Fibroblast of lung (primary cell): Measurements from ENCODE around the gene DRD1. TPM values are rescaled to one million over a fixed set of nuclear protein-coding genes. Genes with fewer than 3 reads are reported as not detected.

Experiments
- DNase-seq, 2 donors: peaks; one replicate each; pipeline versions ENCODE4 v3.0.0 to v3.0.0-alpha.2; 2010; ENCODE audit warnings: low read depth in 2 of 2
- H2AFZ ChIP-seq: 2 replicates; pipeline ENCODE4 v1.5.1; 2012; ENCODE audit warnings: low read length, control low read depth, inconsistent platforms
- H3K27ac ChIP-seq: 2 replicates; pipeline ENCODE4 v1.5.1; 2011; ENCODE audit warnings: low read length, control low read depth; ENCODE audit not compliant: insufficient read depth
- H3K27me3 ChIP-seq: 2 replicates; pipeline ENCODE4 v1.5.1; 2011; ENCODE audit warnings: mild to moderate bottlenecking, low read length; ENCODE audit not compliant: control insufficient read depth, insufficient read depth
- H3K36me3 ChIP-seq: 2 replicates; pipeline ENCODE4 v1.5.1; 2011; ENCODE audit warnings: low read length; ENCODE audit not compliant: control insufficient read depth, insufficient read depth
- H3K4me1 ChIP-seq: 2 replicates; pipeline ENCODE4 v1.5.1; 2011; ENCODE audit warnings: low read length; ENCODE audit not compliant: control insufficient read depth, insufficient read depth; ENCODE audit errors: extremely low read depth
- H3K4me2 ChIP-seq: 2 replicates; pipeline ENCODE4 v1.5.1; 2011; ENCODE audit warnings: low read length, control low read depth; ENCODE audit not compliant: insufficient read depth; ENCODE audit errors: extremely low read depth
- H3K4me3 ChIP-seq, 4 experiments: fragments of 200-600 bp in 1 of 4; sonication (generic) in 1 of 4; replicated peaks in 1 of 4; 2 replicates each; pipeline ENCODE4 v1.5.1; 2011 to 2016; ENCODE audit warnings: low read length in 4 of 4, low read depth in 3 of 4, mild to moderate bottlenecking in 3 of 4, control low read depth in 2 of 4, inconsistent platforms in 1 of 4, mixed read lengths in 1 of 4; ENCODE audit not compliant: insufficient read depth in 1 of 4; ENCODE audit errors: control extremely low read depth in 1 of 4
- H3K79me2 ChIP-seq: 2 replicates; pipeline ENCODE4 v1.5.1; 2012; ENCODE audit warnings: mild to moderate bottlenecking, low read length, inconsistent platforms; ENCODE audit not compliant: control insufficient read depth, insufficient read depth
- H3K9ac ChIP-seq: 2 replicates; pipeline ENCODE4 v1.5.1; 2011; ENCODE audit warnings: mild to moderate bottlenecking, low read length, control low read depth; ENCODE audit not compliant: insufficient read depth
- H3K9me3 ChIP-seq: 2 replicates; pipeline ENCODE4 v1.5.1; 2012; ENCODE audit warnings: low read depth, low read length; ENCODE audit not compliant: control insufficient read depth, insufficient read depth
- H4K20me1 ChIP-seq: 2 replicates; pipeline ENCODE4 v1.5.1; 2011; ENCODE audit warnings: low read length; ENCODE audit not compliant: control insufficient read depth, insufficient read depth; ENCODE audit errors: extremely low read depth
- EZH2 ChIP-seq: IDR thresholded peaks from 2 replicates; pipeline ENCODE4 v1.5.1; 2012; ENCODE audit warnings: low read length, control low read depth, mild to moderate bottlenecking; ENCODE audit errors: missing control alignments
- polyA plus RNA-seq, 2 donors: library from polyadenylated mRNA; depleted of rRNA in 1 of 2; stranded (reverse) in 1 of 2; unstranded in 1 of 2; fragments of >200 nt; gene quantifications; 2 replicates each; pipeline ENCODE4 v1.2.1, GENCODE V29; 2011 to 2012; ENCODE audit warnings: missing spikeins in 1 of 2
- total RNA-seq: library from RNA; depleted of rRNA; stranded (reverse); fragments of >200 nt; gene quantifications from 2 replicates; pipeline ENCODE4 v1.2.1, GENCODE V29; 2014
- TF ChIP-seq, protein P1 (sequence below), 2 donors: IDR thresholded peaks in 1 of 2; conservative IDR thresholded peaks in 1 of 2; 1 replicate in 1 of 2; 2 replicates in 1 of 2; pipeline ENCODE4 v1.5.1; 2011 to 2012; ENCODE audit warnings: low read length in 2 of 2, control low read depth in 1 of 2, inconsistent platforms in 1 of 2, low read depth in 1 of 2, mild to moderate bottlenecking in 1 of 2

DRD1 gene
- total and polyA plus RNA-seq, 2 donors (not counting 1 experiment from before 2014, with no cell fraction given), result 0.19 to 2.0 TPM

DNA sequence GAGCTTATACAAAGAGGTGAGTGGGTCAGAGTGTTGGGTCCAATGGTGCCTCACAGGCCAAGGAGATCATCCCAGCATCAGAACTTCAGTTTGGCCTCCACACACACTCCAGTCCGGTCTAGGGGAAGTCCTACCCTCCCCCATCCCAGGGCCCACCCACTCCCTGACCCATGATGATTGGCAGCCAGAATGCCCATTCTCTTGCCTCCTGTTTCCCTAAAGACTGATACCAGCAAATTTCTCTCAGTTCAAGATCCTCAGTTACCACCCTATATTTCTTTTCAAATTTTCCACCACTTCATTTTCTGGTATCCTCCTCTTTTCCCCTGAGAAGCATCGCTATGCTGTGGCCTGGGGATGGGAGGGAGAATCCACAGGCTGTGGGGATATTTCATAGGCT, 21.9 kb downstream of the DRD1 start:
- no peak overlapping the region for H3K4me3 ChIP-seq
- no peaks in the 10 kb centered on the region for H3K27me3 ChIP-seq
- DNase-seq, result no peak
- H3K79me2 ChIP-seq, result no peaks in the 10 kb centered on the region
- no peak for TF ChIP-seq EZH2
- TF ChIP-seq, protein P1, sequence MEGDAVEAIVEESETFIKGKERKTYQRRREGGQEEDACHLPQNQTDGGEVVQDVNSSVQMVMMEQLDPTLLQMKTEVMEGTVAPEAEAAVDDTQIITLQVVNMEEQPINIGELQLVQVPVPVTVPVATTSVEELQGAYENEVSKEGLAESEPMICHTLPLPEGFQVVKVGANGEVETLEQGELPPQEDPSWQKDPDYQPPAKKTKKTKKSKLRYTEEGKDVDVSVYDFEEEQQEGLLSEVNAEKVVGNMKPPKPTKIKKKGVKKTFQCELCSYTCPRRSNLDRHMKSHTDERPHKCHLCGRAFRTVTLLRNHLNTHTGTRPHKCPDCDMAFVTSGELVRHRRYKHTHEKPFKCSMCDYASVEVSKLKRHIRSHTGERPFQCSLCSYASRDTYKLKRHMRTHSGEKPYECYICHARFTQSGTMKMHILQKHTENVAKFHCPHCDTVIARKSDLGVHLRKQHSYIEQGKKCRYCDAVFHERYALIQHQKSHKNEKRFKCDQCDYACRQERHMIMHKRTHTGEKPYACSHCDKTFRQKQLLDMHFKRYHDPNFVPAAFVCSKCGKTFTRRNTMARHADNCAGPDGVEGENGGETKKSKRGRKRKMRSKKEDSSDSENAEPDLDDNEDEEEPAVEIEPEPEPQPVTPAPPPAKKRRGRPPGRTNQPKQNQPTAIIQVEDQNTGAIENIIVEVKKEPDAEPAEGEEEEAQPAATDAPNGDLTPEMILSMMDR (conservative IDR thresholded peaks at IDR 0.05 in 1 of 2, IDR thresholded peaks at IDR 0.05 in 1 of 2; ENCODE audit: low read depth in 1 of 2, low read length in 2 of 2), result no peak
- H4K20me1 ChIP-seq, result no peaks in the 10 kb centered on the region
- H3K9ac ChIP-seq, result no peak overlapping the region
- no peaks in the 10 kb centered on the region for H3K36me3 ChIP-seq
- H3K4me2 ChIP-seq, result no peak overlapping the region
- H2AFZ ChIP-seq, result no peak overlapping the region
- H3K4me1 ChIP-seq, result no peaks in the 10 kb centered on the region
- no peaks in the 10 kb centered on the region for H3K9me3 ChIP-seq
- H3K27ac ChIP-seq, result no peak overlapping the region

DNA sequence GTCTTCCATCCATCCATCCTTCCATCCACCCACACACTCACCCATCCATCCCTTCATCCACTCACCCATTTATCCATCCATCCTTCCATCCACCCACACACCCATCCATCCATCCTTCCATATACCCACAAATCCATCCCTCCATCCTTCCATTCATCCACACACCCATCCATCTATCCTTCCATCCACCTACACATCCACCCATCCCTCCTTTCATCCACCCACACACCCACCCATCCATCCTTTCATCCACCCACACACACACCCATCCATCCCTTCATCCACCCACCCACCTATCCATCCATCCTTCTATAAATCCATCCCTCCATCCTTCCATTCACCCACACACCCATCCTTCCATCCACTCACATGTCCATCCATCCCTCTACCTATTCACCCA, 23.6 kb downstream of the DRD1 start:
- no peak overlapping the region for H3K27ac ChIP-seq
- no peak for TF ChIP-seq EZH2
- TF ChIP-seq, protein P1 (conservative IDR thresholded peaks at IDR 0.05 in 1 of 2, IDR thresholded peaks at IDR 0.05 in 1 of 2; ENCODE audit: low read depth in 1 of 2, low read length in 2 of 2), result no peak

DNA sequence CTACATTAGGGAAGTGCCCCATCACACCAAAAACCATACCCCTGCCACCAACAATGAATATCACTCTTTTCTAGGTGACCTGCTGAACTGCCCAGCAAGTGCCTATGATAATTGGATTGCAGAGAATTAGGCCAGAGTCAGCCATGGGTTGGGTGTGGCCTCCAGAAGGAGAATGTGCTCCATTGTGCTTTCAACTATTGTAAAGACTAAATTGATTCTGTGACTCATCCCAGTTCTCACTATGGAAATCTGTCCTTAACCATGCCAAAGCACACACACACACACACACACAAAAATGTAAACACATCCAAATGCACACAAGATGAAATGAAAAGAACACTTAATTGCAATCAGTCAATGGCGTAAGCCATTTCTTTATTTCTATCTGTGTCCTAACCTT, 25.7 kb downstream of the DRD1 start:
- Histone ChIP-seq H3K36me3 (no peaks in the 10 kb centered on the region), H3K9ac (no peak overlapping the region), H3K4me2 (no peak overlapping the region), H3K27ac (no peak overlapping the region), H2AFZ (no peak overlapping the region), H3K4me1 (no peaks in the 10 kb centered on the region), H4K20me1 (no peaks in the 10 kb centered on the region), H3K79me2 (no peaks in the 10 kb centered on the region), H3K9me3 (no peaks in the 10 kb centered on the region), H3K27me3 (no peaks in the 10 kb centered on the region), H3K4me3 (no peak overlapping the region)
- TF ChIP-seq EZH2, result no peak
- TF ChIP-seq, protein P1 (conservative IDR thresholded peaks at IDR 0.05 in 1 of 2, IDR thresholded peaks at IDR 0.05 in 1 of 2; ENCODE audit: low read depth in 1 of 2, low read length in 2 of 2), result no peak
- peak; percentile 4 to 16 for DNase-seq

More for the DNA sequence above, 23.6 kb downstream of the DRD1 start:
- no peak overlapping the region for H3K4me2 ChIP-seq
- no peak for DNase-seq
- no peaks in the 10 kb centered on the region for H3K27me3 ChIP-seq
- H3K9me3 ChIP-seq, result no peaks in the 10 kb centered on the region
- H4K20me1 ChIP-seq, result no peaks in the 10 kb centered on the region
- no peaks in the 10 kb centered on the region for H3K36me3 ChIP-seq
- H2AFZ ChIP-seq, result no peak overlapping the region
- no peak overlapping the region for H3K4me3 ChIP-seq
- no peak overlapping the region for H3K9ac ChIP-seq
- no peaks in the 10 kb centered on the region for H3K79me2 ChIP-seq
- H3K4me1 ChIP-seq, result no peaks in the 10 kb centered on the region
